Endothelial cell of umbilical vein (primary cell): Measurements from ENCODE around the gene OSBPL5.

Source experiments
- CTCF ChIP-seq, 2 donors: IDR thresholded peaks; 1 replicate in 1 of 2; 2 replicates in 1 of 2; pipeline ENCODE4 v1.5.1; 2011; ENCODE audit warnings: low read length in 2 of 2, mild to moderate bottlenecking in 2 of 2, moderate library complexity in 2 of 2, control low read depth in 1 of 2, inconsistent platforms in 1 of 2, low read depth in 1 of 2; ENCODE audit not compliant: insufficient read depth in 1 of 2; ENCODE audit errors: extremely low read depth in 1 of 2
- EZH2 ChIP-seq: IDR thresholded peaks from 2 replicates; pipeline ENCODE4 v1.6.1; 2012; ENCODE audit warnings: borderline replicate concordance, low read depth, mild to moderate bottlenecking, moderate library complexity, low read length, inconsistent platforms; ENCODE audit not compliant: severe bottlenecking
- FOS ChIP-seq: IDR thresholded peaks from 2 replicates; pipeline ENCODE4 v1.6.1; 2011; ENCODE audit warnings: mild to moderate bottlenecking, low read length, moderate library complexity, borderline replicate concordance; ENCODE audit not compliant: insufficient read depth
- GATA2 ChIP-seq: IDR thresholded peaks from 2 replicates; pipeline ENCODE4 v1.7.0; 2011; ENCODE audit warnings: low read depth, mild to moderate bottlenecking, moderate library complexity, mixed read lengths, low read length; ENCODE audit not compliant: insufficient read length, insufficient read depth
- JUN ChIP-seq: IDR thresholded peaks from 2 replicates; pipeline ENCODE4 v1.6.1; 2011; ENCODE audit warnings: borderline replicate concordance, low read depth; ENCODE audit not compliant: insufficient read length, insufficient read depth
- POLR2A ChIP-seq: IDR thresholded peaks from 2 replicates; pipeline ENCODE4 v1.6.1; 2012; ENCODE audit warnings: low read depth, mild to moderate bottlenecking, control low read depth, low read length
- POLR2AphosphoS5 ChIP-seq: IDR thresholded peaks from 2 replicates; pipeline ENCODE4 v1.6.1; 2012; ENCODE audit warnings: low read depth, mild to moderate bottlenecking, control low read depth, low read length, moderate library complexity; ENCODE audit not compliant: insufficient read depth

GRCh38 chr11:3041699-3042441 lies 123.2 kb downstream of the OSBPL5 start:
- no peak for TF ChIP-seq POLR2A
- no peak for TF ChIP-seq CTCF (IDR thresholded peaks at IDR 0.05; ENCODE audit: extremely low read depth in 1 of 2, insufficient read depth in 1 of 2, low read depth in 1 of 2, low read length in 2 of 2)
- no peak for TF ChIP-seq JUN
- TF ChIP-seq POLR2AphosphoS5: no peak
- no peak for TF ChIP-seq EZH2
- TF ChIP-seq GATA2: no peak
- TF ChIP-seq FOS: no peak
